HUES6 (cell line): ENCODE results near the gene KRTAP12-2.

Experiments used
- H3K27ac ChIP-seq: 2 replicates; pipeline ENCODE4 v1.7.0; 2013; ENCODE audit warnings: low read depth, mild to moderate bottlenecking, low read length, inconsistent platforms
- H3K27me3 ChIP-seq: 2 replicates; pipeline ENCODE4 v1.6.1; 2013; ENCODE audit warnings: low read length; ENCODE audit not compliant: control insufficient read depth, insufficient read depth
- H3K36me3 ChIP-seq: 2 replicates; pipeline ENCODE4 v1.6.1; 2013; ENCODE audit warnings: low read length; ENCODE audit not compliant: control insufficient read depth, insufficient read depth
- H3K4me1 ChIP-seq: 2 replicates; pipeline ENCODE4 v1.6.1; 2013; ENCODE audit warnings: low read length; ENCODE audit not compliant: control insufficient read depth, insufficient read depth
- H3K4me3 ChIP-seq: 2 replicates; pipeline ENCODE4 v1.5.1; 2013; ENCODE audit warnings: low read depth, low read length
- H3K9ac ChIP-seq: one replicate; pipeline ENCODE4 v1.6.1; 2013; ENCODE audit warnings: mild to moderate bottlenecking, low read length
- H3K9me3 ChIP-seq: 2 replicates; pipeline ENCODE4 v1.6.1; 2013; ENCODE audit warnings: low read depth, low read length; ENCODE audit not compliant: control insufficient read depth, insufficient read depth

KRTAP12-2 gene

DNA sequence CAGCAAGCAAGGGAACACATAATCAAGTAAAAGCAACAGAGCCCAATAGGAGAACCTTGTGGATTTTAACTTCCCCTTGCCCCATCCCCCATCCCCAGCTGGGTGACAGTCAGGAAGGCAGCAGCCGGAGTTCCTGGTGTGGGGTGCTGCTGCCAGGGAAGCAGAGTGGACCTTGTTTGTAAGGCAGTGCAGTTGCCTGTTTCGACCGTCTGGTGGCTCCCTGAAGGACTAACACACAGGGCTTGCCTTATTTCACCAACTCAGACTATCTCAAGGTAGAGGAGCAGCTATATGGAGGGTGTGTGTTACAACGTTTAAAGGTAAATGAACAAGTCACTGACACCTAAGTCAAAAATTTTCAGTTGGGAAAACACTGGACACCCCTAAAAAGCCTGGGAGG, 48.2 kb downstream of the KRTAP12-2 start:
- Histone ChIP-seq H3K9me3 (peaks cover 37% of the 10 kb centered on the region), H3K27ac (no peak overlapping the region), H3K27me3 (no peaks in the 10 kb centered on the region), H3K36me3 (no peaks in the 10 kb centered on the region), H3K9ac (no peak overlapping the region), H3K4me1 (no peaks in the 10 kb centered on the region), H3K4me3 (no peak overlapping the region)

DNA sequence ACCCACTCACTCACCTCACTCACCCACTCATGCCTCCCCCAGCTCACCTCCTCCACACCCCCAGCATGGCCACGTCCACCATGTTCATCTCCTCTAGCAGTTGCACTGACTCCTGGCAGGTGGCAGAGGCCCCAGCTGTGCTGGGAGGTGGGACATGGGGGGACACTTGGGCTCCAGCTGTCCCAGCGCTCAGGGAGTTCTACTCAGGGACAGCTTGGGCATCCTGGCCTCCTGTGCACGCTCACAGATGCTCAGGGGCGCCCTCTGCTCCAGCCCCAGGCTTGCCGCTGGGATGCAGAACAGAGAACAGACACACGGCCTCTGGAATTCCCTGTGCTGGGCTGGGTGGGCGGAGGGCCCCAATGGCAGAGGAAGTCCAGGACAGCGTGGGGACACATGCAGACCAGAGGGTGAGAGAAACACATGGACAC, 49.6 kb downstream of the KRTAP12-2 start:
- H3K4me1 ChIP-seq: no peaks in the 10 kb centered on the region
- no peak overlapping the region for H3K9ac ChIP-seq
- no peak overlapping the region for H3K27ac ChIP-seq
- no peaks in the 10 kb centered on the region for H3K27me3 ChIP-seq
- peaks cover 27% of the 10 kb centered on the region for H3K9me3 ChIP-seq
- no peak overlapping the region for H3K4me3 ChIP-seq
- H3K36me3 ChIP-seq: no peaks in the 10 kb centered on the region

DNA sequence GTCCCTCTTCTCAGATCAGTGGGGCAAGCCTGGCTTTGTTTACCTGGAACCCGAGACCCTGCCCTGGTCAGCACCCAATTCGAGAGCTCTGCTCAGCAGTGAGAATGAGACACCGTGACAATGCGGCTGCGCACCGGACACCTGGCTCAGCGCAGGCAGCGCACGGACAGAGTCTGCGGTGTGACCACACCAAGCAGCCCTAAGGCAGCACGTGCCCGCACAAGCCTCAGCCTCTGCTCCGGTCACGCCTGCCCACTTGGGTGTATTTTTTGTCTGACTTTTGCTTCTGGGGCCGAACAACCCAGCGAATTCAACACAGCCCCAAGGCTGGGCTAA, 50.2 kb downstream of the KRTAP12-2 start:
- Histone ChIP-seq H3K9ac (no peak overlapping the region), H3K9me3 (peaks cover 30% of the 10 kb centered on the region), H3K4me3 (no peak overlapping the region)

More for the DNA sequence above, 50.2 kb downstream of the KRTAP12-2 start:
- Histone ChIP-seq H3K36me3 (no peaks in the 10 kb centered on the region), H3K4me1 (no peaks in the 10 kb centered on the region), H3K27ac (no peak overlapping the region), H3K27me3 (no peaks in the 10 kb centered on the region)
